NCI-H1930 (cell line): Measurements from ENCODE around the gene IGFBP4.

Experiments
- DNase-seq, 2 experiments: peaks; one replicate each; lab custom pipeline; 2025; lab: John Stamatoyannopoulos, UW

The IGFBP4 gene

GRCh38 chr17:40432864-40433528 lies 10.3 kb upstream of the IGFBP4 start:
- DNase-seq = no peak

- DNase-seq = no peak
Measured at GRCh38 chr17:40433551-40434415, 9.5 kb upstream of the IGFBP4 start.

- DNase-seq = no peak
Measured at GRCh38 chr17:40436636-40437035, 6.6 kb upstream of the IGFBP4 start.

GRCh38 chr17:40437095-40437732 lies 6.0 kb upstream of the IGFBP4 start:
- DNase-seq = no peak

- no peak for DNase-seq
Measured at GRCh38 chr17:40440166-40440565, 3.1 kb upstream of the IGFBP4 start.

- DNase-seq = no peak
Measured at GRCh38 chr17:40442392-40443195, 656 bp upstream of the IGFBP4 start.

GRCh38 chr17:40443988-40444899 lies 994 bp downstream of the IGFBP4 start:
- DNase-seq = no peak

GRCh38 chr17:40445751-40446468 lies 2.7 kb downstream of the IGFBP4 start:
- DNase-seq = no peak

- DNase-seq = no peak
Measured at GRCh38 chr17:40447148-40447644, 3.9 kb downstream of the IGFBP4 start.

GRCh38 chr17:40447806-40448205 lies 4.6 kb downstream of the IGFBP4 start:
- no peak for DNase-seq

GRCh38 chr17:40448213-40448638 lies 5.0 kb downstream of the IGFBP4 start:
- DNase-seq = no peak

GRCh38 chr17:40448639-40449261 lies 5.5 kb downstream of the IGFBP4 start:
- no peak for DNase-seq

- peak; percentile 7 to 12 for DNase-seq
Measured at GRCh38 chr17:40450175-40450574, 6.9 kb downstream of the IGFBP4 start.

- no peak for DNase-seq
Measured at GRCh38 chr17:40451420-40451819, 8.2 kb downstream of the IGFBP4 start.

GRCh38 chr17:40452216-40452787 lies 9.1 kb downstream of the IGFBP4 start:
- no peak for DNase-seq

GRCh38 chr17:40452921-40453378 lies 9.7 kb downstream of the IGFBP4 start:
- no peak for DNase-seq

- no peak for DNase-seq
Measured at GRCh38 chr17:40453881-40454612, 10.8 kb downstream of the IGFBP4 start.

- DNase-seq = no peak
Measured at GRCh38 chr17:40454613-40454995, 11.4 kb downstream of the IGFBP4 start.
